AG04449 (cell line): ENCODE measurements around the gene CPLX1.

ENCODE experiments used
- CTCF ChIA-PET: fragments of 350-600 bp; formaldehyde crosslinking; extraction: SDS; loops from one replicate; lab custom pipeline; 2021; ENCODE audit warnings: antibody characterized with exemption; lab: Yijun Ruan, JAX
- POLR2A ChIA-PET: fragments of 400-600, 350-600 bp; formaldehyde crosslinking; extraction: SDS; loops from one replicate; lab custom pipeline; 2020; ENCODE audit warnings: antibody characterized with exemption, inconsistent platforms; lab: Yijun Ruan, JAX
- DNase-seq: peaks from one replicate; pipeline ENCODE4 v3.0.0-alpha.2; 2010; ENCODE audit warnings: low read depth, low spot score
- H3K4me3 ChIP-seq: 2 replicates; pipeline ENCODE4 v1.5.1; 2011; ENCODE audit warnings: low read depth, mild to moderate bottlenecking, control low read depth, low read length
- TF ChIP-seq, protein P1 (sequence below): IDR thresholded peaks from one replicate; pipeline ENCODE4 v1.5.1; 2011; ENCODE audit warnings: mild to moderate bottlenecking, moderate library complexity, low read length, control low read depth, inconsistent platforms; ENCODE audit not compliant: insufficient read depth; ENCODE audit errors: missing control alignments

The CPLX1 gene

GRCh38 chr4:793941-794621 lies 31.8 kb downstream of the CPLX1 start:
- ChIA-PET CTCF (interaction anchor here (1.5 kb wide), 1 partner anchor 12 kb away, joined by 3 read pairs; no protein-coding TSS in a partner anchor), POLR2A (interaction anchor here (0.8 kb wide), 1 partner anchor 193 kb away, joined by 3 read pairs; the partner anchor contains the start of gene IDUA)
- H3K4me3 ChIP-seq = no peak overlapping the region
- no peak for DNase-seq
- TF ChIP-seq, protein P1, sequence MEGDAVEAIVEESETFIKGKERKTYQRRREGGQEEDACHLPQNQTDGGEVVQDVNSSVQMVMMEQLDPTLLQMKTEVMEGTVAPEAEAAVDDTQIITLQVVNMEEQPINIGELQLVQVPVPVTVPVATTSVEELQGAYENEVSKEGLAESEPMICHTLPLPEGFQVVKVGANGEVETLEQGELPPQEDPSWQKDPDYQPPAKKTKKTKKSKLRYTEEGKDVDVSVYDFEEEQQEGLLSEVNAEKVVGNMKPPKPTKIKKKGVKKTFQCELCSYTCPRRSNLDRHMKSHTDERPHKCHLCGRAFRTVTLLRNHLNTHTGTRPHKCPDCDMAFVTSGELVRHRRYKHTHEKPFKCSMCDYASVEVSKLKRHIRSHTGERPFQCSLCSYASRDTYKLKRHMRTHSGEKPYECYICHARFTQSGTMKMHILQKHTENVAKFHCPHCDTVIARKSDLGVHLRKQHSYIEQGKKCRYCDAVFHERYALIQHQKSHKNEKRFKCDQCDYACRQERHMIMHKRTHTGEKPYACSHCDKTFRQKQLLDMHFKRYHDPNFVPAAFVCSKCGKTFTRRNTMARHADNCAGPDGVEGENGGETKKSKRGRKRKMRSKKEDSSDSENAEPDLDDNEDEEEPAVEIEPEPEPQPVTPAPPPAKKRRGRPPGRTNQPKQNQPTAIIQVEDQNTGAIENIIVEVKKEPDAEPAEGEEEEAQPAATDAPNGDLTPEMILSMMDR = no peak

DNA sequence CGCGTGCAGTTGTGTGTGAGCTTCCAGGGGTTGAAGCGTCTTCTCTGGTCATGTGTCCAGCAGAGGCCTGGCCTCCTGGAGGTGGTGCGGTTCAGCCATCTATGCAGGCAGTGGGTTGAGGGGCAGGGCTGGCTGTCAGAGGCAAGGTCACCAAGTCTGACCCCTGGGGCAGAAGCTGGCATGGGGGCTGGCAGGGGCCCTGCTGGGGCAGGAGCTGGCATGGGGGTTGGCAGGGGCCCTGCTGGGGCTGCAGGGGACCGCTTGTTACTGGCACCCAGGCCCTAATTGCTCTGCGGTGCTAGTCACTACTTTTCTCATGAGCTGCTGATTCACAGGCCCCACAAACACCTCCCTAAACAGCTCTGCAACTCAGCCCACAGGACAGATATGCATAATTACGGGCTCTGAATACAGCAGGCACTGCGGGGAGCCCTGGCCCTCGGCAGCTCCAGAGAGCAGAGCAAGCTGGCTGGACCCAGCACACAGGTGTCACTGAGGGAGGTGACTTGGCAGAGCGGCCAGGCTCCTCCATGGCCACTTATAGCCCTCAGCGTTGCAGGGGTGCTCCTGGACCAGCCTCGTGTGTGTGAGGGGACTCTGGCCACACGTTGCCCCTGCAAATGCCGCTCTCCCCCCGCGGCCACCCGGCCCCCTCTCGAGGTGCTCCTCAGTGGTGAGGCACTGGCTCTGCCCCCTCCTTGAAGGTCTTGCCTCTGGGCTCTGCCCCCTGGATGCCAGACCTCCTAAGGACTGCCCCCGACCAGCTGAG lies 32.7 kb downstream of the CPLX1 start:
- TF ChIP-seq, protein P1 = no peak
- ChIA-PET POLR2A (no interaction called here), CTCF (interaction anchor here (1.5 kb wide), 1 partner anchor 11 kb away, joined by 3 read pairs; no protein-coding TSS in a partner anchor)
- DNase-seq = no peak
- no peak overlapping the region for H3K4me3 ChIP-seq

- ChIA-PET POLR2A (no interaction called here), CTCF (no interaction called here)
- no peak overlapping the region for H3K4me3 ChIP-seq
- TF ChIP-seq, protein P1 = no peak
- DNase-seq = no peak
These were observed 33.3 kb downstream of the CPLX1 start for GRCh38 chr4:792626-793092.

- CTCF ChIA-PET = no interaction called here
- TF ChIP-seq, protein P1 = no peak
- POLR2A ChIA-PET = no interaction called here
- H3K4me3 ChIP-seq = no peak overlapping the region
- DNase-seq = no peak
These were observed 33.9 kb downstream of the CPLX1 start for GRCh38 chr4:791898-792625.

- no peak for DNase-seq
- H3K4me3 ChIP-seq = no peak overlapping the region
- ChIA-PET POLR2A (no interaction called here), CTCF (no interaction called here)
- TF ChIP-seq, protein P1 = no peak
These were observed 34.6 kb downstream of the CPLX1 start for GRCh38 chr4:791252-791897.
